ENCODE measurements around the gene DCLK1. TPM values are rescaled to one million over a fixed set of nuclear protein-coding genes. Genes with fewer than 3 reads are reported as not detected.

DCLK1 gene
- total RNA-seq, 6 experiments from 2014 or later = 0.07 to 0.12 (median 0.10) TPM; not detected in 2

DNA sequence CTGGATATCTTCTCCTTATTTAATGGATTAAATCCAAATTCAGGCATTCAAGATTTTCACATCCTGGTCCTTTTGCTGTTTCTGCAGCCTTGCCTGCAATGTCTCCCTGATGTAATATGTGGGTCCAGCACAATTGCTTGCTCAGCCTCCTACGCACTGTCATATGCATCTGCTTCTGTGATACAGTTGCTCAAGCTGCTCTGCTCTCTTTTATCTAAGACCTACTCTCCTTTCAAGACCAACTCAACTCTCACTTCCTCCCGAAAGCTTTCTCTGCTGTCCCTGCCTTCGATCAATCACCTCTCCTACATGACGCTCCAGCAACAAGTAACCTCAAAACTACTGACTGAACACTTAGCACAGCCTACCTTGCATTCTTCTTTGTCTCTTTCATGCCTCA lies 138.2 kb downstream of the DCLK1 start:
- Histone ChIP-seq H3K9me3 (no peaks in the 10 kb centered on the region), H3K4me3 (no peak overlapping the region), H3K4me1 (no peaks in the 10 kb centered on the region), H3K36me3 (no peaks in the 10 kb centered on the region), H3K27me3 (no peaks in the 10 kb centered on the region), H3K27ac (no peak overlapping the region)
- TF ChIP-seq, protein P1, sequence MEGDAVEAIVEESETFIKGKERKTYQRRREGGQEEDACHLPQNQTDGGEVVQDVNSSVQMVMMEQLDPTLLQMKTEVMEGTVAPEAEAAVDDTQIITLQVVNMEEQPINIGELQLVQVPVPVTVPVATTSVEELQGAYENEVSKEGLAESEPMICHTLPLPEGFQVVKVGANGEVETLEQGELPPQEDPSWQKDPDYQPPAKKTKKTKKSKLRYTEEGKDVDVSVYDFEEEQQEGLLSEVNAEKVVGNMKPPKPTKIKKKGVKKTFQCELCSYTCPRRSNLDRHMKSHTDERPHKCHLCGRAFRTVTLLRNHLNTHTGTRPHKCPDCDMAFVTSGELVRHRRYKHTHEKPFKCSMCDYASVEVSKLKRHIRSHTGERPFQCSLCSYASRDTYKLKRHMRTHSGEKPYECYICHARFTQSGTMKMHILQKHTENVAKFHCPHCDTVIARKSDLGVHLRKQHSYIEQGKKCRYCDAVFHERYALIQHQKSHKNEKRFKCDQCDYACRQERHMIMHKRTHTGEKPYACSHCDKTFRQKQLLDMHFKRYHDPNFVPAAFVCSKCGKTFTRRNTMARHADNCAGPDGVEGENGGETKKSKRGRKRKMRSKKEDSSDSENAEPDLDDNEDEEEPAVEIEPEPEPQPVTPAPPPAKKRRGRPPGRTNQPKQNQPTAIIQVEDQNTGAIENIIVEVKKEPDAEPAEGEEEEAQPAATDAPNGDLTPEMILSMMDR (IDR thresholded peaks at IDR 0.05) = no peak
- no peak for TF ChIP-seq POLR2A (IDR thresholded peaks at IDR 0.05)
- ATAC-seq (no peak), DNase-seq (no peak)
- WGBS (ENCODE audit: insufficient coverage, low coverage, low lambda C conversion rate, missing lambda C conversion rate) = 51% methylated on average over 4 of the region's 4 CpGs
- intact Hi-C loops (cut with DNase I) = no loop called here

DNA sequence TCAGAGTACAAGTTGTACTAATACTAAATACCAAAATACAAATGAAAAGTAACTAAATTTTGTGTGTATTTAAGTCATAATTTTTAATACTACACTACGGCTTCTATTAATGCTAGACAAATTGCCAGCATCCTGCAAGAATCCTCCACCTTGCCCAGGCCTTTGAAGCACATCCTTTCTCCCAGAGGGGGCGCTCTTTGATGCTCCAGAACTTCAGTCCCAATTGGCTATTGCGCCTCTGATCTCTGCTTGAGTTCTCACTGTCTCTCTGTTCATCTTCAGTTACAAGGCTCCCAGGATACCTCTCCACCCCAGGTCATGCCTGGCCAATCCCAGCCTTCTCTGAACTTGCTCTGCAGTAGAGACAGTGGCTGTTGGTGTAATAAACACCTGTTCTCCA lies 141.0 kb downstream of the DCLK1 start:
- Histone ChIP-seq H3K9me3 (no peaks in the 10 kb centered on the region), H3K36me3 (no peaks in the 10 kb centered on the region), H3K27ac (no peak overlapping the region), H3K4me3 (no peak overlapping the region), H3K27me3 (no peaks in the 10 kb centered on the region), H3K4me1 (no peaks in the 10 kb centered on the region)
- intact Hi-C loops (cut with DNase I) = no loop called here
- TF ChIP-seq POLR2A (IDR thresholded peaks at IDR 0.05) = no peak
- TF ChIP-seq, protein P1 (IDR thresholded peaks at IDR 0.05) = no peak
- DNase-seq = no peak
- ATAC-seq = no peak
- 51% methylated on average over 3 of the region's 3 CpGs for WGBS (ENCODE audit: insufficient coverage, low coverage, low lambda C conversion rate, missing lambda C conversion rate)

DNA sequence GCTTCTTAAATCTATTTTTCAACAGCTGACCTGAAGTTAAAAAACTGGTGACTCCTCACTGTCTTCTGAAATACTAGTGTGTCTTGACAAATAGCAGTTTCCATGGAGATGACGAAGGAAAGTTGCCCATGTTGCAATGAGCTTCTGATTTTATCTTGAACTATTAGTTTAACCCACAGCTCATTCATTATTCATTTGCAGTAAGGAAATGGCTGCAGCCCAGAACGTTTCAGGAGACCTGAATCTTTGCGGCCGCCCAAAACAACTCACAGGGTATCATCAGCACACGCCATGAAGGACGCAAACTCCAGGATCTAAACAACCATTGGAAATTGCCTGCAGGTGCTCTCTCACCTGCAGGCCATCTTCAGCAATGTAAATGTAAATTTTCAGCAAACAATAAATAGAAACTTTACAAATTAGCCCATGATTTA lies 142.5 kb downstream of the DCLK1 start:
- 52% methylated on average over 6 of the region's 6 CpGs for WGBS (ENCODE audit: insufficient coverage, low coverage, low lambda C conversion rate, missing lambda C conversion rate)

DNA sequence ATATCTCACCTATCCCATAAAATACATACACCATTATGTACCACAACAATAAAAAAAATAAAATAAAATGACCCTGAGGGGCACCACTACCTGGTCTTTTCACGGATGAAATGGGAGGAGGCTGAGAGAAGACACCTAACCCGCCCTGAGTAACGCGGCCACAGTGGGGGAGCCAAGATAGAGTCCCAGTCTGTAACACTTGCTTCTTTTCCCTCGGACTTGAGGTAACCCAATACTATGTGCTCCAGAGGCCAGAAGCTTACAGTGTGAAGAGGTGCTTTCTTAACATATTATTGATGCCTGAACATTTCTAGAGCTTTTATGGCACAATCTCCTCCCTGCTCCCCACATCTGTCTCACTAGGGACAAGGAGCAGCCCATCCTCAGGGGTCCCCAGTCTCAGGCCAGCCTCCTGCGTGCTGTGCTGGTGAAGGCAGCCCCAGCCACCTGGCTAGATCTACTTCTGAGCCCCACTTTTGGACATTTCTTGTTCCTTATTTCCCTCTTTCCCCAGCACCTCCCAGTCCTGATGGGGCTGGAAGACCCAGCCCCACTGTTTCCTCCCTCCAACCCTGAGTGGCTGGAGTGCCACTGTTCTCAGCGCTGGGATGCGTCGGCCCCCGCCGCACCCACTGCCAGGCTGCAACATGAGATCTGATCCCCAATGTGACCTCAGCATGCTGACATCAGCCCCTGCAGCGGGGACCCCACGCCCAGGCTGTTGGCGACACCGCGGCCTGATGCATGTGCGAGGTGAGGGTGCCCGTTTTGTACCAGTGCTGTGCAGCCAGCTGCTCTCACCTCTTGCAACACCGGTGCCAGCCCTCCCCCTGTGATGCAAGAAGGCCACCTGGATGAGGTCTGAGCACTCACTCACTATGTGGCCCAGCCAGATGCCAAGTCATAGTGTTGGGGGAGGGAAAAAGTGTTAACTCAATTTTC lies 143.3 kb downstream of the DCLK1 start:
- DNase-seq (peak in 2 of 3 donors; percentile 35 to 55), ATAC-seq (peak; percentile 48 to 60 (median 60))
- Histone ChIP-seq H3K27me3 (no peaks in the 10 kb centered on the region), H3K4me1 (no peaks in the 10 kb centered on the region), H3K27ac (no peak overlapping the region), H3K9me3 (no peaks in the 10 kb centered on the region), H3K36me3 (no peaks in the 10 kb centered on the region), H3K4me3 (no peak overlapping the region)
- WGBS (ENCODE audit: insufficient coverage, low coverage, low lambda C conversion rate, missing lambda C conversion rate) = 42% methylated on average over 11 of the region's 19 CpGs
- no peak for TF ChIP-seq POLR2A (IDR thresholded peaks at IDR 0.05)
- TF ChIP-seq, protein P1 (IDR thresholded peaks at IDR 0.05) = no peak
- intact Hi-C loops (cut with DNase I) = loop anchor here in 1 of 2 donors (10.0 kb wide), 1 partner anchor 277 kb away; no protein-coding TSS in a partner anchor

More for the DNA sequence above, 142.5 kb downstream of the DCLK1 start:
- Histone ChIP-seq H3K4me3 (no peak overlapping the region), H3K9me3 (no peaks in the 10 kb centered on the region), H3K36me3 (no peaks in the 10 kb centered on the region), H3K4me1 (no peaks in the 10 kb centered on the region), H3K27me3 (no peaks in the 10 kb centered on the region), H3K27ac (no peak overlapping the region)
- ATAC-seq = no peak
- TF ChIP-seq, protein P1 (IDR thresholded peaks at IDR 0.05) = no peak
- no peak for TF ChIP-seq POLR2A (IDR thresholded peaks at IDR 0.05)
- no peak for DNase-seq
- intact Hi-C loops (cut with DNase I) = loop anchor here in 1 of 2 donors (10.0 kb wide), 1 partner anchor 276 kb away; no protein-coding TSS in a partner anchor

Data from right lobe of liver (tissue), 6 donors.